Effector memory CD8-positive, alpha-beta T cell (primary cell): ENCODE data around the gene RGL1.

Experiments
- ATAC-seq: fragments of 150-1000 bp; cut with Tn5 transposase; replicated peaks from 2 replicates; pipeline ENCODE4 v1.10.0; 2021; ENCODE audit warnings: mild to moderate bottlenecking, moderate library complexity
- DNase-seq, 3 experiments: peaks; one replicate each; pipeline ENCODE4 v3.0.0; 2021
- H3K27ac Mint-ChIP-seq, 2 donors: one replicate each; pipeline ENCODE4 v1.8.0; 2022; ENCODE audit warnings: mild to moderate bottlenecking in 2 of 2, mixed read lengths in 2 of 2, moderate library complexity in 2 of 2
- H3K27me3 Mint-ChIP-seq, 2 donors: one replicate each; pipeline ENCODE4 v1.8.0; 2022; ENCODE audit warnings: mixed read lengths in 2 of 2
- H3K36me3 Mint-ChIP-seq: one replicate; pipeline ENCODE4 v1.8.0; 2022; ENCODE audit warnings: mild to moderate bottlenecking, moderate library complexity, mixed read lengths; ENCODE audit not compliant: insufficient read depth
- H3K4me1 Mint-ChIP-seq, 2 donors: one replicate each; pipeline ENCODE4 v1.8.0; 2022; ENCODE audit warnings: low read depth in 2 of 2, mixed read lengths in 2 of 2
- H3K4me3 Mint-ChIP-seq, 2 donors: one replicate each; pipeline ENCODE4 v1.8.0; 2022; ENCODE audit warnings: mild to moderate bottlenecking in 2 of 2, mixed read lengths in 2 of 2, moderate library complexity in 2 of 2
- H3K9me3 Mint-ChIP-seq, 2 donors: one replicate each; pipeline ENCODE4 v1.8.0; 2022; ENCODE audit warnings: mixed read lengths in 2 of 2

RGL1 gene

GRCh38 chr1:183870351-183871077, 65.6 kb downstream of the RGL1 start:
- no peak for DNase-seq
- H3K4me3 Mint-ChIP-seq, result no peak overlapping the region
- no peak for ATAC-seq
- H3K4me1 Mint-ChIP-seq, result no peaks in the 10 kb centered on the region
- H3K27me3 Mint-ChIP-seq, result peaks cover 0 to 1% of the 10 kb centered on the region in 2 donors
- no peak overlapping the region for H3K27ac Mint-ChIP-seq
- no peaks in the 10 kb centered on the region for H3K36me3 Mint-ChIP-seq
- H3K9me3 Mint-ChIP-seq, result no peaks in the 10 kb centered on the region

- no peaks in the 10 kb centered on the region for H3K9me3 Mint-ChIP-seq
- no peak for DNase-seq
- no peak overlapping the region for H3K27ac Mint-ChIP-seq
- H3K4me1 Mint-ChIP-seq, result no peaks in the 10 kb centered on the region
- no peaks in the 10 kb centered on the region for H3K36me3 Mint-ChIP-seq
- no peak for ATAC-seq
- H3K4me3 Mint-ChIP-seq, result no peak overlapping the region
- H3K27me3 Mint-ChIP-seq, result peaks cover 0 to 8% of the 10 kb centered on the region in 2 donors
These were observed 66.2 kb downstream of the RGL1 start for GRCh38 chr1:183871142-183871541.

GRCh38 chr1:183871601-183872000, 66.7 kb downstream of the RGL1 start:
- H3K27ac Mint-ChIP-seq, result no peak overlapping the region
- no peak for DNase-seq

GRCh38 chr1:183872403-183872802, 67.5 kb downstream of the RGL1 start:
- H3K27me3 Mint-ChIP-seq, result peaks cover 0 to 10% of the 10 kb centered on the region in 2 donors
- DNase-seq, result no peak
- H3K9me3 Mint-ChIP-seq, result no peaks in the 10 kb centered on the region
- H3K27ac Mint-ChIP-seq, result no peak overlapping the region
- H3K36me3 Mint-ChIP-seq, result no peaks in the 10 kb centered on the region
- no peak for ATAC-seq
- H3K4me1 Mint-ChIP-seq, result no peaks in the 10 kb centered on the region
- H3K4me3 Mint-ChIP-seq, result no peak overlapping the region

More at GRCh38 chr1:183871601-183872000, 66.7 kb downstream of the RGL1 start:
- Mint-ChIP-seq H3K27me3 (peaks cover 0 to 10% of the 10 kb centered on the region in 2 donors), H3K4me1 (no peaks in the 10 kb centered on the region), H3K4me3 (no peak overlapping the region), H3K9me3 (no peaks in the 10 kb centered on the region), H3K36me3 (no peaks in the 10 kb centered on the region)
- no peak for ATAC-seq

GRCh38 chr1:183873642-183874041, 68.7 kb downstream of the RGL1 start:
- Mint-ChIP-seq H3K4me1 (no peaks in the 10 kb centered on the region), H3K9me3 (no peaks in the 10 kb centered on the region), H3K27me3 (peaks cover 0 to 10% of the 10 kb centered on the region in 2 donors), H3K36me3 (no peaks in the 10 kb centered on the region), H3K4me3 (no peak overlapping the region), H3K27ac (no peak overlapping the region)
- ATAC-seq (no peak), DNase-seq (no peak)

GRCh38 chr1:183876309-183876708, 71.4 kb downstream of the RGL1 start:
- ATAC-seq (no peak), DNase-seq (no peak)
- Mint-ChIP-seq H3K27ac (no peak overlapping the region), H3K36me3 (peaks cover under 1% of the 10 kb centered on the region), H3K9me3 (no peaks in the 10 kb centered on the region), H3K4me1 (no peaks in the 10 kb centered on the region), H3K4me3 (no peak overlapping the region), H3K27me3 (peaks cover 0 to 10% of the 10 kb centered on the region in 2 donors)

GRCh38 chr1:183877053-183877720, 72.3 kb downstream of the RGL1 start:
- Mint-ChIP-seq H3K4me3 (no peak overlapping the region), H3K27me3 (peaks cover 0 to 18% of the 10 kb centered on the region in 2 donors), H3K9me3 (no peaks in the 10 kb centered on the region), H3K36me3 (peaks cover 3% of the 10 kb centered on the region), H3K27ac (no peak overlapping the region), H3K4me1 (no peaks in the 10 kb centered on the region)
- DNase-seq (no peak), ATAC-seq (no peak)

GRCh38 chr1:183879494-183879893, 74.6 kb downstream of the RGL1 start:
- no peaks in the 10 kb centered on the region for H3K4me1 Mint-ChIP-seq
- peaks cover 0 to 18% of the 10 kb centered on the region in 2 donors for H3K27me3 Mint-ChIP-seq
- no peak for ATAC-seq
- H3K27ac Mint-ChIP-seq, result no peak overlapping the region
- no peaks in the 10 kb centered on the region for H3K9me3 Mint-ChIP-seq
- H3K4me3 Mint-ChIP-seq, result no peak overlapping the region
- H3K36me3 Mint-ChIP-seq, result peaks cover 3% of the 10 kb centered on the region
- DNase-seq, result no peak

- H3K4me1 Mint-ChIP-seq, result no peaks in the 10 kb centered on the region
- H3K36me3 Mint-ChIP-seq, result peaks cover 3% of the 10 kb centered on the region
- no peak overlapping the region for H3K4me3 Mint-ChIP-seq
- DNase-seq, result no peak
- H3K27ac Mint-ChIP-seq, result no peak overlapping the region
- ATAC-seq, result no peak
- H3K27me3 Mint-ChIP-seq, result peaks cover 0 to 18% of the 10 kb centered on the region in 2 donors
- H3K9me3 Mint-ChIP-seq, result no peaks in the 10 kb centered on the region
These were observed 75.0 kb downstream of the RGL1 start for GRCh38 chr1:183879966-183880365.

GRCh38 chr1:183880531-183881243, 75.8 kb downstream of the RGL1 start:
- DNase-seq (no peak), ATAC-seq (no peak)
- peaks cover 3% of the 10 kb centered on the region for H3K36me3 Mint-ChIP-seq
- H3K4me1 Mint-ChIP-seq, result no peaks in the 10 kb centered on the region
- peaks cover 0 to 15% of the 10 kb centered on the region in 2 donors for H3K27me3 Mint-ChIP-seq
- no peak overlapping the region for H3K4me3 Mint-ChIP-seq
- no peak overlapping the region for H3K27ac Mint-ChIP-seq
- no peaks in the 10 kb centered on the region for H3K9me3 Mint-ChIP-seq

GRCh38 chr1:183881387-183882131, 76.6 kb downstream of the RGL1 start:
- peaks cover 3% of the 10 kb centered on the region for H3K36me3 Mint-ChIP-seq
- H3K27ac Mint-ChIP-seq, result no peak overlapping the region

GRCh38 chr1:183882335-183883167, 77.6 kb downstream of the RGL1 start:
- peaks cover 5 to 9% of the 10 kb centered on the region in 2 donors for H3K4me1 Mint-ChIP-seq

More at GRCh38 chr1:183881387-183882131, 76.6 kb downstream of the RGL1 start:
- H3K4me3 Mint-ChIP-seq, result no peak overlapping the region
- H3K9me3 Mint-ChIP-seq, result no peaks in the 10 kb centered on the region
- peaks cover 0 to 8% of the 10 kb centered on the region in 2 donors for H3K27me3 Mint-ChIP-seq
- no peak for DNase-seq
- H3K4me1 Mint-ChIP-seq, result no peaks in the 10 kb centered on the region
- ATAC-seq, result no peak

More at GRCh38 chr1:183882335-183883167, 77.6 kb downstream of the RGL1 start:
- no peak for DNase-seq
- Mint-ChIP-seq H3K27me3 (peaks cover 0 to 8% of the 10 kb centered on the region in 2 donors), H3K27ac (no peak overlapping the region), H3K9me3 (no peaks in the 10 kb centered on the region), H3K4me3 (no peak overlapping the region), H3K36me3 (peaks cover 3% of the 10 kb centered on the region)
- ATAC-seq, result no peak
